Vagina (tissue), 2 donors: ENCODE data around the gene CFAP45.

ENCODE experiments used
- CTCF ChIP-seq, 3 experiments: fragments of 450-650 bp in 2 of 3; fragments of 200-600 bp in 1 of 3; sonication (generic) in 1 of 3; IDR thresholded peaks; one replicate each; pipeline ENCODE4 v1.5.1; 2017 to 2019; ENCODE audit warnings: antibody characterized with exemption in 3 of 3, mild to moderate bottlenecking in 2 of 3, moderate library complexity in 2 of 3
- POLR2A ChIP-seq, 2 donors: fragments of 450-650 bp; IDR thresholded peaks; one replicate each; pipeline ENCODE4 v1.6.1; 2017; ENCODE audit warnings: antibody characterized with exemption in 2 of 2, mild to moderate bottlenecking in 2 of 2, moderate library complexity in 2 of 2

DNA sequence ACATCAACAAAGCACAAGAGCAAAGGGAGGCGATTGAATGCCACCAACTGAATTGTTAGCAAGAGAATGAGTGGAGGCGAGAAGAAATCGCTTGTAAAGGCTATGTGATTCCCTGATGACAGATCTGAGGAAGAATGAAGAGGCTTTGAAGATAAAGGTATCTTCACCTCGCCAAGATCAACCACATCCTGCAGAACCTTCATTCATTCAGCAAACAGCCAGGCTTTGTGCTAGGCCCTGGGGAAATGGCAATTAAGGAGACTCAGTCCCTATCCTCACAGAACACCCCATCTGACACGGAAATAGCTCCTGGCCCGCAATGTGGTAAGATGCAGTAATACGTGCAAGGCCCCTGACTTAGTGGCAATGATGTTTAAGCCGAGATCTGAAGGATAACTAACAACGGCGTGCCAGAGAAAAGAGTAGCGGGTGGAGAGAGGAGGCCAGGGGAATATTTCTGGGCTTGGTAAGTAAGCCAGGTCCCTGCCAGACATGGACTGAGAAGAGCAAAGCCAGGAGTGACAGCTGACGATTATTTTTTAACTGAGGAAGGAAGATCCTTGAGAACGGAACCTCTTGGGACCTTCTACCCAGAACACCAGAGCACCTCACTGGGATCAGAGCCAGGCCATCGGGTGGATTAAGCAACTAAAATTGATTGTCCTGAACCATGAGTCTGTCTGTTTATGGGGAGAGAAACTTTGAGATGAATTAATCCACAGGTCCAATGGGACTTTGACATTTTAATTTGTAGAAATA, 32.9 kb downstream of the CFAP45 start:
- no peak for TF ChIP-seq CTCF (IDR thresholded peaks at IDR 0.05)
- TF ChIP-seq POLR2A (IDR thresholded peaks at IDR 0.05), result no peak
